Hematopoietic multipotent progenitor cell (in vitro differentiated cells): Measurements from ENCODE around the gene ZNF467. TPM values are rescaled to one million over a fixed set of nuclear protein-coding genes. Genes with fewer than 3 reads are reported as not detected.

Experiments used
- DNase-seq, 3 donors: peaks; one replicate each; pipeline ENCODE4 v3.0.0-alpha.2; 2011 to 2015; ENCODE audit warnings: low read depth in 2 of 3, low spot score in 2 of 3
- total RNA-seq: library from RNA; depleted of rRNA; stranded (reverse); fragments of >200 nt; gene quantifications from one replicate; pipeline ENCODE4 v1.2.3, GENCODE V29; 2012

The ZNF467 gene
- total RNA-seq, 1 donor: 3.5 TPM

DNA sequence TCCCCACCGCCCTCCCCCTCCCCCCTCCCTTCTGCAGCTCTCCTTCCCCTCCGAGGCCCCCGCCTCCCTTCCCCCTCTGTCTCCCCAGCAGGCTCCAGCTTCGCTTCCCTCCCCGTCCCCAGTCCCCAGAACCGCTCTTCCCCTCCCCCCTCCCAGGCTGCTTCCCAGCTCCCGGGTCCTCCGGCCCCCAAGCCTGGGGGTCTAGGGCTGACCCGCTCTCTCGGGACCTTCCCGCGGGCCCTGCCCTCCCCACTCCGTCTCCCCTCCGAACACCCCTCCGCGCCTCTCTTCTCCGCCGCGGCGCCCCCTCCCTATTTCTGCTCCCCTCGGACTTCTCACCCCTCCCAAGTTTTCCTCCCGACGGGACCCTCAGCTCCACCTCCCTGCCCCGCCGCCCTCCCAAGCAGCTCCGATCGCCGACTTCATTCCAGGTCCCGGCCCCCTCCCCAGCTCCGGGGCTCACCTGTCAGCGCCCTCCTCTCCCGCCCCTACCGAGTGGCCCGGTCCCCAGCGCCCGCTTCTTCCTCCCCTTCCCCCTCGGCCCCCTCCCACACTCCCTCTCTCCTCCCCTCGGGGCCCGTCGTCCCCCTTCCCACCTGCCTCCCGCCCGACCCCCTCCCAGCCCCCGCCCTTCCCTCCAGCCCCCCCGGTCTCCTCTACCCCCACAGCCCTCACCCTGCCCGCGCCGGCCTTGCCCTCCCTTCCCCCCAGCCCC is 990 bp downstream of the ZNF467 start:
- peak in 1 of 3 donors; percentile 23 for DNase-seq

DNA sequence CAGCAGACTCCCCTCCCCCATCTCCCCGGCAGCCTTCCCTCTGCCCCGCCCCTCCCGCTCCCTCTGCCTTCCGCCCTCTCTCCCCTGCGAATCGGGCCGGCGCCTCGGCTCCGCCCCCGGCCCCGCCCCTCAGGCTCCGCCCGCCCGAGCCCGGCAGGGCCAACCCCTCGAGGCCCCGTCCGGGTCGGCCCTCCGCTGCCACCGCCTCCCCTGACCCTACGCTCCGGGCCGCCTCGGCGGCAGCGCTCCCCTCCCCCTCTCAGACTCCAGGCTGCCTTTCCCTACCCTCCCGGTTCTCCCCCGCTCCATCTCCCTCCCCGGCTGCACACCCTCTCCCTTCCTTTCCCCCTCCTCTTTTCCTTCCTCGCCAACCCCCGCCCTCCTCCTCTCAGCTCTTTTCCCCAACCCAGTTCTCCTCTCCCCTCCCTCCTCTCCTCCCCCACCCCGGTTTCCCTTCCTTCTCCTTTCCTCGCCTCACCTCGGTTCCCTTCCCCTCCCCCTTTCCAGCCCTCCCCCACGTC is 1.6 kb downstream of the ZNF467 start:
- DNase-seq: peak; percentile 70 to 88 (median 82)

DNA sequence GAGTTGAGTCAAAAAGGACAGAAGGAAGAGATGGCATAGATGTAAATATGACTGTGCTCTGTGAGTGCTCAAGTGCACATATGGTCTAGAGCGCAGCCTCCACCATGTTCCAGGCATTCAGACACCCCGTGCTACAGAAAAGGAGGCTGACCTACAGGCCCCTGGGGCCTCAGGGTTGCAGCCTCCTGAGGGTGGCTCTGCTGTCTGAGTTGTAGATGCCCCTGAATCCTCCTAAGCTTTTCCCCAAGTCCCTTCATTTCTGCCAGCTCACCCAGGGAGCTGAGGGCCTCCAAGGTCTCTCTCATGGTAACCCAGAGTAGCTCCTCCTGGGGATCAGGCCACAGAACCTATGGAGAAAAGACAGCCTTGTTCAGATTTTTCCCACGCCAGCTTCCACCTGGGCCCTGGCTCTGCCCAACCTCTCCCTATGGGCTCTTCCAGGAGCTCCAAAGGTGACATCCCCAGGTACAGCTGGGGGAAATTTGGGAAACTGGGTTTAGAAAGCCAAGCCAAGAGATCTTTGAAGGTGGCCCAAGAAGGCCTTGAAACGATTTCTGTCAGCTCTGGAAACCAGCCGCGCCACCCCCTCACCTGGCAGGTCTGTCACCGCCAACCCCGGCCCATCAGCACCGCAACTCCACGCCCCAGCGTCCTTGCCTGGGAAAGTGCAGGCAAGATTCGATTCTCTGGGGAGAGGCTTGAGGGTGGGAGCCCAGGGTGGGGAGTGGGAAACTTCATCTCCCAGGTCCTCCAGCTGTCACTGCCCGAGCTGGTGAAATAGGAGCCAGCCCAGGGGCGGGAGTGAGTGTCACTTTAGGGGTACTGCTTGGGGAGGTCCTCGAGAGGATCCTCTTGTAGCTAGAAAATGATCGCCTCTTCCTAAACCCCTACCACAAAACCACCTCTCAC is 2.4 kb downstream of the ZNF467 start:
- no peak for DNase-seq

DNA sequence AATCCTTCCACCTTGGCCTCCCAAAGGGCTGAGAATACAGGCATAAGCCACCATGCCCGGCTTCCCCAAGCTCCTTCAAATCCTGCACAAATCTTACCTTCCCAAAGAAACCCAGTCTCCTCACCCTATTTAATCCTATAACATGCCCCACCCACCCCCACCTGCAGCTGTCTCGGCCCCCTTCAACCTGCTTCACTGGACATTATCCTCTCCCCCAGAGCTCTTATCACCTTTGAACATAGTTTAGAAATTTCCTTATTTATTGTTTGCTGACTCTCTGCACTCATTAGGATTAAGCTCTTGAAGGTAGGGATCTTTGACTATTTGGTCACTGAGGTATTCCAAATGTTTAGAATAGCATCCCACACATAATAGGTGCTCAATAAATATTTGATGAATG is 3.5 kb downstream of the ZNF467 start:
- no peak for DNase-seq

DNA sequence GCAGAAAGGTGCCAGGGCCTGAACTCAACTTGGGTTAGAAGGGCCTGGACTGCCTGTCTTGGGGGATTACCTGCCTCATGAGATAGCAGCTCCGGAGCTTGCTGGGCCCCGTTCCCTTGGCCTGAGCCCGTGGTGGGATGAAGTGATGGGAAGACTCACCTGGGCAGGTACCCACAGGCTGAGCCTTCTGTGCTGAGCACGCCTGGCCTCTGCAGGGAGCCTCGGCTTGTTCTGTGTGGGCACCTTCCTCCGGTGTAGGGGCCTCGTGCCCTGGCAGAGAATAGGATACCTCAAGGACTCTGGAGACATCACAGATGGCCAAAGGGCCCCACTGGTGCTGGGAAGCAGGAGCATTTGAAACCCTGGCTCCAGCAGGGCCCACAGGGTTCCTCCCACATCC is 4.5 kb downstream of the ZNF467 start:
- no peak for DNase-seq

DNA sequence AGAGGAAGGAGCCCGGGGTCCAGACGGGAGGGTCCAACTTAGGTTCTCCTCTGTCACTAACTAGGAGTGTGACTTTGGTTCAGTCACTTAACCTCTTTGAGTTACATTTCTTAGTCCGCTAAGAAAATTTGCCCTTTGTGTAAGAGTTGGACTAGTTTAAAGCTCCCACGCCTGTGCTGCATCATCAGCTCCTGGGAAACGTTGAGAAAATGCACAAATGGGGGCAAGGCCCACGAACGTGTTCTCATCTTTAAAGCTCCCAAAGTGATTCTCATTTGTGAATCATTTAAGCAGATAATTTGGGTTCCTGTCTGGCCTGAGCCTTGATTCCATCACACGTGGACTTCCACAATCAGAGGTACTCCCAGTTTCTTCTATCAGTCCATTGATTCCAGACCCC is 6.3 kb downstream of the ZNF467 start:
- no peak for DNase-seq

DNA sequence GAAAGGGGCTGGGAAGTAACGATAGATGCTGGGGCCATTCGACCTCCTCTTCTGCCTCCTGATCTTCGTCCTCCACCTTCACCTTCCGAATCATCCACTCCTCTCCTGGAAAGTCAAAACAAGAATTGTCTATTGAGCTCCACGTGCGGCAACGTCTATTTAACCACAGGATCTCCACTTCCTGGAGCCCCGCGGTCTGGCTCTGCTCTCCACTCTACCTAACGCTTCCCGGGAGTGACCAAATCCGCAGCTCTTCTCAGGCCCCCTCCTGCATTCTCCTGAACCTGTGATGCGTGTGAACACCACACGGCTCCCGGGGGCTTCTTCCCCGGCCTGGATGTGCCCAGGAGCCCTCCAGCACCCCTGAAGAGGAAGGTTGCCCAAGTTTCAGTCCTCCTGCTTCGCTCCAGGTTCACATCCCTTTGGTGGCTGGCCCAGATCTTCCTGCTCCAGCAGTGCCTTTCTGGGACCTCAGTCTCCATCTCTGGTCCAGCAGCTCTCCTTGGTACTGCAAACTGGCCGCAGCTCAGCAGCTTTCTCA is 7.2 kb downstream of the ZNF467 start:
- DNase-seq: no peak

DNA sequence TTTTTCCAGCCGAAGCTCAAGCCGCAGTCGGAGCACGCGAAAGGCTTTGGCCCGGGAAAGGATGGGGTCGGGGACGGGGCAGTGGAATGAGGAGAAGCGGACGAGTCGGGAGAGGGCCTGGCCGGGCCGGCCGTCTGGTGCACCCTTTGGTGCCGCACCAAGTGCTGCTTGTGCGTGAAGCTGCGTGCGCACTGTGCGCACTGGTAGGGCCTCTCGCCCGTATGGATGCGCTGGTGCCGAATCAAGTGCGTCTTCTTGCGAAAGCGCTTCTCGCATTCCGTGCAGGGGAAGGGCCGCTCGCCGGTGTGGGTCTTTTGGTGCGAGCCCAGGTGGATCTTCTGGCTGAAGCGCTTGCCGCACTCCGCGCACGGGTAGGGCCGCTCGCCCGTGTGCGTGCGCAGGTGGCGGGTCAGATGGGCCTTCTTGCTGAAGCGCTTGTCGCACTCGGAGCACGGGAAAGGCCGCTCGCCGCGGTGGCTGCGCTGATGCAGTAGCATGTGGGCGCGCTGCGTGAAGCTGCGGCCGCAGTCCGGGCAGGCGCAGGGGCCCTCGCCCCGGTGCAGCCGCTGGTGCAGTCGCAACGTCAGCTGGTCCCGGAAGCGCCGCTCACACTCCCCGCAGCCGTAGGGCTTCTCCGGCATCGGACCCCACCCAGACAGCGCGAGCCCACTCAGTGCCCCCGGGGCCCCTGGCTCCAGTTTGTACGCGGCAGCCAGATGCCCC is 7.8 kb downstream of the ZNF467 start:
- DNase-seq: no peak

DNA sequence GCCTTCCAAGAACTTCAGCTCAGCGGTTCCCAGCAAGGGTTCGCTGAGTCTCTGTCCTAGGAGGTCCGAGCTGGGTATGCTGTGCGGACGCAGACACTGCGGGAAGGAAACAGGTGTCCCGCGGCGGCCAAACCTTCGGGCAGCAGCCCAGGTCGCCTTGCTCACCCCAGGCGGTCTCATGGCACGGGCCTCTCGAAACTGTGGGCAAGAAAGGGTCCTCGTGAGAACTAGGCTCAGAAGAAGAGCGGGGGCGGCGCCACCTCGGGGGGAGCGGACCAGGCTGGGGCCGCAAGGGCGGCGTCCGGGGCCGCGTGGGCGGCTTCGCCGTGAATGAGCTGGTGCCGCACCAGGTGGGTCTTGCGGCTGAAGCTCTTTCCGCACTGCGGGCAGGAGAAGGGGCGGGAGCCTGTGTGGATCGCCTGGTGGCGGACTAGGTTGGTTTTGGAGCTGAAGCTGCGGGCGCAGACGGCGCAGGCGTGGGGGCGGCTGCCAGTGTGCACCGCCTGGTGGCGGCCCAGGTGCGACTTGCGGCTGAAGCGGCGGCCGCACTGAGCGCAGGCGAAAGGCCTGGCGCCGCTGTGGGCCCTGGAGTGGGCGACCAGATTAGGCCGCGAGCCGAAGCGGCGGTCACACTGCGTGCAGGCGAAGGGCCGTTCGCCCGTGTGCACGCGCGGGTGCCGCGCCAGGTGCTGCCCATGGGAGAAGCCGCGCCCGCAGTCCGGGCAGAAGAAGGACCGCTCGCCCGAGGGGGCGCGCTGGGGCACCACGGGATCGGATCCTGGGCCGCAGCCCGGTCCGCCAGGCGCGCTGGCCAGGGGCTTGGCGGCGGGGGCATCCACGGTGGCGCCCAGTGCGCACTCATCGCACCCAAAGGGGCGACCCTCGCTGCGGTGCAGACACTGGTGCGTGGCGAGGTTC is 8.6 kb downstream of the ZNF467 start:
- no peak for DNase-seq

DNA sequence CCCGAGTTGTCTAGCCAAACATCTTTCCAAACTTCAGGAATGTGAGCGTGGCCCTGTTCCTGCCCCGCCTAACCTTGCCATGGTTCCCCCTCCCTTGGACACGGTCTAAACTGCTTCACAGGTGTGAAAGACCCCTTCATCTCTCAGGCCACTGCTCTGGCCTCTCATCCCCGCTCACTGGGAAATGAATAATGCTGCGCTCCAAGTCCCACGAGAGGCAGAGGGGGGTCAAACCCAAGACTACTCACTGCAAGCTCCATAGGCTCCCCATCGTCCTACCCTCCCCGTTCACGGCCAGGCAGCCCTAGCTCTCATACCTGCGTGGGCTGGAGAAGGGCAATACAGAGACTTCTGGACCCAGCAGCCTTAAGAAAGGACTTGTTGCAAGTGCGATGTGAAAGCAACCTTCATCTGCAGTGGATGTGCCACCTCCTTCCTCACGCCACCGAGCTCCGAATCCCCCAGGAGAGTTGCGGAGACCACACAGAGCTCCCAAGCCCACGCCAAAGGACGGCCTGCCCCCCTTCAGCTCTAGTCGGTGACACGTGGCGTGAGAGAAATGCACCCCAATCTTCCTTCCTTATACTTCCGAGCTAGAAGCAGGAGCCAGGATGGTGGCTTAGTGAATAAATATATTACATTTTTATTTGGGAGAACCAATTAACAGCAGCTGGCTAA is 9.7 kb downstream of the ZNF467 start:
- DNase-seq: no peak

DNA sequence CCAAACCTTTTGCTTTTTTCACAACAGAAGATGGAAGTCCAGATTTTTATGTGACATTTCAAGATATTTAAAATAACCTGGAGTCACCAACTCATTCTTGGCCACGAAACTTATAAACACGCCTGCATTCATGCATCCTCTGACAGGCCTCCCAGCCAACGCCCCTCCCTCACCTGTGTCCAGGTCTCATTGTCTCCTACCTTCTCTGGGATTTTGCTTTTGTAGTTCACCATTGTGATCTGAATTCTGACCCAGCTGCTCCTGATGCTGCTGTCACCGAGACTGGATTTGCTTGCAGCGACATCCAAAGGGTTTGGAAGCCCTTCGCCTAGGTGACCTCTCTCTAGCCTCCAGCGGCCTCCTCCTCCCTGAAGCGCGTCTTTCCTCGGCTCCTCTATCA is 10.8 kb downstream of the ZNF467 start:
- DNase-seq: no peak

DNA sequence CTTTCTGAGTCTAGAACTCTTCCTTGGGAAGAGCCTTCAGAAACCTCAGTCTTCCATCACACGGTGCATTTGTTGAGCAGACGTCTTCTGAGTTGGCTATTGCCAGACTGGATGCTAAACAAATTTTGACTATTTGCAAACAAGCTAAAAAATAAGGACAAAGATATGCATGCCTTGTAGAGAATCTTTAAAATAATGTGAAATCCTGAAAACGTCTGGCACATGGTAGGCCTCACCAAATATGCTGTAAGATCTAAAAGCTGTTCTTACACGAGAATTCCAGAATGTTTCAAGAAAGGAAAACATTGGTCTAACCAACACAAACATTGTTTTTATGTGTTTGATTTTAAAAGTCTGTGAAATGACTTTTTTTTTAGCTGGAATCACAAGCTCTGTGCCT is 11.3 kb downstream of the ZNF467 start:
- no peak for DNase-seq

DNA sequence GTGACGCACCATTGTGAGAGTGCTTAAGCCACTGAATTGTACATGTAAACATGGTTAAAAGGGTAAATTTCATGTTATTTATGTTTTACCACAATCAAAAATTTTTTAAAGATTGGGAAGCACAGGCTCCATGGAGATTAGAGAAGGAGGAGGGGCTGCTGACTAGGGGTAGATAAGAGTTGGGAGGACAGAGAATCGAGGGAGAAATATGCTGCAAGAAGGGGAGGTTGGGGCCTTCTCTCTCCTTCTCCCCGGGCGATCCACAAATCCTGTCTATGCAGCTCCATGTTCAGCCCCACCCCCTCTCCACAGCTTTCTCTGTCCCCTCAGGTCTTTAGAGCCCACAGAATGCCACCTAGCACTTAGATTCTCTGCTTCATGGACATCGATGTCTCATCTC is 12.1 kb downstream of the ZNF467 start:
- DNase-seq: no peak

DNA sequence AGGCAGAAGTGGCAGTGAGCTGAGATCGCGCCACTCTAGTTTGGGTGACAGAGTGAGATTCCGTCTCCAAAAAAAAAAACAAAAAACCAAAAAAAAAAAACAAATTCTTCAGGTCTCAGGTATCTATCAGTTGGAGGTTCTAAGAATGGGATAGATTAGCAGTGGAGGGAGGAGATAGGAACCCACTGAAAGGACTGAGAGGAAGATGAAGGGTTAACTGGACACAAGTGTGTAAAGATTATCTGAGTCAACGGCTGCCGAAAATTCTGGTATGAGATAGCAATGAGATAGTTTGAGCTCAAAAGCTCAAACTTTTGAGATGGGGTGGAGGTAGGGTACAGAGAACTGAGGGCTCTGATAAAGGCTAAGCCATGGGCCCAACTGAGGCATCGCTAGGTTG is 12.8 kb downstream of the ZNF467 start:
- no peak for DNase-seq

DNA sequence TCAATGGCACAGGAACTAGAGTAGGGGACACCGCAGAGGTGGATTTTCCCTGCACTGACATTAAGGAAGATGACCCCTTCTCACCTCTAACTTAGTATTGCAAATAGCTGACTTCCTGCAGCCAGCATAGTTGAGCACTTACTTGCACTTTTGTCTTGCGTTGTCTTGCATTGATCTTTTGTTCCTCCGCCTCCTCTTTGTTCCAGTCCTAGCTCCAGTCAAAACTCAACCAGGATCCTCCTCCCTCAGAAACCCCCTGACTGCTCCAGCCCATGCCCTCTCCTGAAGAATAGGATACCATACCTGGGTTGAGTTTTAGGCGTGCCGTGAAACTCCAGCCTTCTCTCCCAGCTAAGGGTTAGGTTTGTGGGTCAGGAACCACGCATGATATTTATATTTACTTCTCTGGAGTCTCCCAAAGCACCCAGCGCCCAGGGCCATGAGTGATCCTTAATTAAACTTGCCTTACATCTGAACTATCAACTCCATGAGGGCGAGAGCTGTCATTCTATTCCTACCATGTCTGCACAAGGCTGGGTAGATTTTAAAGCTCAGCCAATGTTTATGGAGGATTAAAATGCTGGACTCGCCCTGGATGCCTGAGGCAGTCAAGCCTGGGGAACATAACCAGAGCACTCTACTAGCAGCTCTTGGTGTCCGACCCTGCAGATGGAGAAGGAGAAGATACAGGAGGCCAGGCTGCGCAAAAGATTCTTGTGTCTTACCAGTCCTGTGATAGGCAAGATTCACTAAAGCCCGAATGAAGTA is 14.1 kb downstream of the ZNF467 start:
- no peak for DNase-seq

DNA sequence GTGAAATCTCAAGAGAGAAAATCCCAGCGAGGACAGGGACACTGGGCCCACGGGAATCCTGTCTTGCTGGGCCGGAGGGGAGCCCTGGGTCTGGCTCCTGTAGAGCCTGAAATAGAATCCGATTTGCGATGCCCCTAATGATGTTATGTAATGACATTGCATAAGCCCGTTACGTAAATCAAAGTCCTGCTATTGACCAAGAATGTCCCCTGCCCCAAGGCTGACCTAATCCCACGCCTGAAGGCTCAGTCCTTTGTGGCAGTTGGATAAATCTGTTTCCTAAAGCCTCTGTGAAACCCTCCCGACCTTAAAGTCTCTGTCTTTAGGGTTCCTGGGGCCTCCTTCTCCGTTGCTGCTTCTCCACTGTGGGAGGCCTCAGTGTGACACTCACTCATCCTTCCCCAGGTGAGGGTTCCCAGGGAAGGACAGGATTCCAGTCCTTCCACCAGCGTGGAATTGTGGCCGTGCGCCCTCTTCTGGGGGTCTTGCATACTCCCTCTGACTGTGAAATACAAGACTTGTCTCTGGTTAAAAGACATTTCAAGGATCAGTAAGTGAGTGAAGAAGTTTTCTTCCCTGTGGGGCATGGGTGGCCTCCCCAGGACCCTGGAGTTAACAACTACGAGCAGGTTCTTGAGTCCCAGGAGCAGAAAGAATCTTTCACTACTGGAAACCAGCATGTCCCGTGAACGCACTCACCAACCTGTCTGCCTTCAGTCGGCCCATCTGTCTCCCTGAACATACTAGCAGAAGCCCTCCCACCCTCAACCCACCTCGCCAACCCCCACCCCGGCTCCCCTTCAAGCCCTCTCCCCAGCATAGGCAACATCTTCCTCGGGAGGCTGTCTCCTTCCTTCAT is 19.8 kb downstream of the ZNF467 start:
- no peak for DNase-seq

DNA sequence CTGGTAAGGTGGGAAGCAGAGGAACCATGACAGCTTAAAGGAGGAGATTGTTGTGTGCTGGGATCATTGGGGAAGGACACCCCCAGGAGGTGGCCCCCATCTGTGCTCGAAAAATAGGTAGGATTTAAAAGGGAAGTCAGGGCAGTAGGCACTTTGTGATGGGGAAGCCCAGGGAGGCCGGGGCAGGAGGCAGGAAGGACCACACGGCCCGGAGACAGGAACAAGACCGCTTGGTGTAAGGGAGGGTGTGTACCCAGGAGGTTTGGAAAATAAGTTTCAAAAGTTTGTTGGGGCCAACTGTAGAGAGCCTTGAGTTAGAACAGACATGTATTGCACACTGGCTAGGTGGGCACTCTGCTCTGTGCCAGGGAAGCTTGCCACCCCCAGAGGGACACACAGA is 20.7 kb downstream of the ZNF467 start:
- DNase-seq: no peak
